ENCODE measurements around the gene OR8G5. TPM values are rescaled to one million over a fixed set of nuclear protein-coding genes. Genes with fewer than 3 reads are reported as not detected.

OR8G5 gene
- total RNA-seq, 2 experiments from 2014 or later, result not detected

DNA sequence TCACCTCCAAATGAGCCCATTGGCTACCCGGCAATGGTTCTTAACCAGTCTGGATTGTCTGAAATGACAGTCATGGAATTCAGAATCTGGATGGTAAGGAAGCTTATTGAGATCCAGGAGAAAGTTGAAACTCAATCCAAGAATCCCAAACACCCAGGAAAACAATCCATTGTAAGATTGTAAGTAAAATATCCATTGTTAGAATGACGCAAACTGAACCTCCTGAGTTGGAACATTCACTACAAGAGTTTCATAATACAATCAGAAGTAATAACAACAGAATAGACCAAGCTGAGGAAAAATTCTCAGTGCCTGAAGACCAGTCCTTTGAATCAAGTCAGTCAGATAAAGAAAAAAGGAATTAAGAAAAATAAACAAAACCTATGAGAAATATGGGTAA lies 22.1 kb downstream of the OR8G5 start:
- POLR2A ChIA-PET, result no interaction called here
- CTCF ChIA-PET, result no interaction called here

DNA sequence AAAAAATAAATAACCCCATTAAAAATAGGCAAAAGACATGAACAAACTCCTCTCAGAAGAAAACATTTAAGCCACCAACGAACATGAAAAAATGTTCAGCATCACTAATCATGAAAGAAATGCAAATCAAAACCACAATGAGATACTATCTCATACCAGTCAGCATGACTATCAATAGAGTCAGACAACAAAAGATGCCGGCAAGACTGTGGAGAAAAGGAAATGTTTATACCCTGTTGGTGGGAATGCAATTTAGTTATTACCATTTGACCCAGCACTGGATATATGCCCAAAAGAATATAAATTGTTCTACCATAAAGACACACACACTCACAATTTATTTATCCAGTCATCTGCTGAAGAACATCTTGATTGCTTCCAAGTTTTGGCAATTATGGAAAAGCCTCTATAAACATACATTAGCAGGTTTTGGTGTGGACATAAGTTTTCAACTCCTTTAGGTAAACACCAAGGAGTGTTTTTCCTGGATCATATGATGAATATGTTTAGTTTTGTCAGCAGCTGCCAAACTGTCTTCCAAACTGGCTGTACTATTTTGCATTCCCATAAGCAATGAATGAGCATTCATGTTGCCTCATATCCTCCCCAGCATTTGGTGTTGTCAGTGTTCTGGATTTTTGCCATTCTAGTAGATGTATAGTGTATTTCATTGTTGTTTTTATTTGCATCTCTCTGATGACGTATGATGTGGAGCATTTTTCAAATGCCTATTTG lies 29.6 kb downstream of the OR8G5 start:
- POLR2A ChIA-PET, result no interaction called here
- CTCF ChIA-PET, result no interaction called here

DNA sequence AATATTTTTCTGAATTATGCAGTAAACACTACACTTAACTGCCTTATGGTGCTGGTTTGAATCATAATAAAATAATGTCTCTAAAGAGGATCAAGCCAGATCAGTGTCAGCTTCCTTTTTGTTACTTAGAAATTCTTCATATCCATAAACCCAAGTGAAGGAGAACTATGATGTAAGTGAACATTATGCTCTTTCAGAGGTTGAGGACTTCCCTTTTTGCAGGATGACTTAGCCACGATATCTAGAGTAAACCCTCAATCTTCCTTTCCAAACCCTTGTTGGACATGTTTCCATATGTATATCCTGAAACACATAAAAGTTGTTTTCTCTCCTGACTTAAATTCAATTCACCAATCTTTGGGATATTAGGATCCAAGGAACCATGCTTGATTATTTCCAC lies 38.5 kb downstream of the OR8G5 start:
- POLR2A ChIA-PET, result no interaction called here
- CTCF ChIA-PET, result no interaction called here

DNA sequence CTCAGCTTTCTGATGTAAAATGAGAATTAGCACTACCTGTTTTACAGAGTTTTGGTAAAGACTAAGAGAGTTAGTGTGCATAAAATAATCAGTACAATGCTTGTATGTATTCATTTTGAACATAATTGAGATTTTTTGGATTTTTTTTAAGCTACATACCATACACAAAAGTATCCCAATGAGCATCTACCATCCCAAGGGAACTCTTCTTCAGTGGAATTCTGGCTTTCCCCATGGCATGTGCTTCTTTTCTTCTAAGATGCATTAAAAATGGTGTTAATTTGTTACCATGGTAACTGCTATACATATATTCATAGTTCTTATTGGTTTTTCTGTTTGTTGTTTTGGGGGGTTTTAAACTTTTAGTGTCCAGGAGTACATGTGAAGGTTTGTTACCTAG lies 39.8 kb downstream of the OR8G5 start:
- ChIA-PET CTCF (no interaction called here), POLR2A (no interaction called here)

DNA sequence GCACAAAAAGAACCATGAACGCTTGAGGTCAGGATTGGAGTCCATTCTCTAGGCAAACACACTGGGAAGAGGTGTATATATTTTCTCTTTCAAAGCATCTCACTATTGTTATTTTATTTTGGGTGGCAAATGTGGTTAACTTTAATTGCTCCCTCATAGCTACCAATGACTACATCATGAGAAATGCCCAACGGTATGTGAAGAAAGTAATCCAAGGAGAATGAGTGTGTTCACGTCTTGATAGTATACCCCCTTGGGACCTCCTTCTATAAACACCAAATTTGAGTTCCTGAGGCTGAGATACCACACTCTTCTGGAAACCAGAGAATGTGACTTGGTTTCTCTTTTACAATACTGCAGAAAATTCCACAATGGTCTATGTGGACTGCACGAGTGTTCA lies 41.7 kb downstream of the OR8G5 start:
- POLR2A ChIA-PET, result no interaction called here

DNA sequence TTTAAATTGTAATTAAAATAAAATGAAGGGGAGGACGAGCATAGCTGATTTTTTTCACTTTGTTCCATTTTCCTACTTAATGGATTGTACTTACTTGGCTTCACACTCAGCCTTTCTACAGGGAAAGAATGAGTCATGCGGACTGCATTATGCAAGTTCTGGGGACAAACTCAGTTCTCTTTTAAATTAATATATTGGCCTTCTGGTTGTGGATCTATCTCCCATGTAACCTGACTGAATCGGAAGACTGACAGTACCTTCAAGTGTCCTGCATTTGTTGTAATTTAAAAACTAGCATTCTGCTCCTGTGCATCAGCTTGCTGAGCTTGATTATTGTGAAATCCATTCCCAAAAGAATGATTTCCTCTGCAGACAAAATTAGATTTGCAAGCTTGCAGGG lies 45.4 kb downstream of the OR8G5 start:
- POLR2A ChIA-PET, result interaction anchor here (0.6 kb wide), 1 partner anchor 26 kb away, joined by 3 read pairs; no protein-coding TSS in a partner anchor
- CTCF ChIA-PET, result no interaction called here

More for the DNA sequence above, 41.7 kb downstream of the OR8G5 start:
- CTCF ChIA-PET, result no interaction called here

DNA sequence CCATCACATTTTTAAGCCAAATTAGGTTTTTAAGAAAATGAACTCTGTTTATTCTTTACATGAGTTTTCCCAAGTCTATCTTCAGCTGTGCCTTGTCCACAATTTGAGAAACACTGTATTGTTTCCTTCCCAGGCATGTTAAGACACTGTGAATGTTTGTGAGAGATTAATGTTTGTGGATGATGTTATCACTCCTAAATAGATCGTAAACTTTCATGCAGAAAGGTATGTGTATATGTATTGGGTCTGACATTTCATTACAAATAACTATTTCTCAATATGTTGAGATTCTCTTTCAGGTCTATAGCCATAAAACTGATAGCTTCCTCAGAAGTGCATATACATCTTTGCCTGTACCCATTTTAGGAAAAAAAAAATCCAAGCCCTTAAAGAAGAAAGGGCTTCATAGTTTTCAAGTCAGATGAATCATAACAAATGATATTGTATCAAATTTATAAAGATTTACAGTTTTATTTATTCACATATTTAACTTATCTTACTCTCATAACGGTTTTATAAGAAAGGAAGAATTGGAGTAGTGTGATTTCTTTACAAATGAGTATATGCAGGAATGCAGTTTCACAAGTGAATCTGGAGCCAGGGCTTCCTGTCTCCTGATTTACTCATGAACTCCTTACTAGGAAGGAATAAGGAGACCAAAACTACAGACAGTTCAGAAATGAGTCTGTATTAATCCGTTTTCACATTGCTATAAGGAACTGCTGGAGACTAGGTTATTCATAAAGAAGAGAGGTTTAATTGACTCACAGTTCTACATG lies 46.4 kb downstream of the OR8G5 start:
- POLR2A ChIA-PET, result no interaction called here

DNA sequence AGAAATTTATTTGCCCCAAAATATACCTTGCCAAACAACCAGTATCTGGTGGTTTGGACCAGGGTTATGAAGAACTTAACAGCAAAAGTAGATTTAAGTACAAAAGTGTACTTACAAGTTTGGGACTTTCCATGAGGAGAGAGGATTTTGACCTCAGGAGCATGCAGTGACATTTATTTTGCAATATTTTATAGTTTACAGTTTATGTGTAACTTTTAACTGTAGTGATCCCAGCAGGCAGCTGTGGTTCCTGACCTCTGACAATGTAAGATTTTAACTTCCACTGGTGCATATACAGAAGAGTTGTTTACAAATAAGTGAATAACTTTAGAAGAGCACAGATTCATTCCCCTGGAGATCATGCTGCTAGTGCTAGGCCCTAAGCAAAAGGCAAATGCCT lies 50.9 kb downstream of the OR8G5 start:
- ChIA-PET CTCF (no interaction called here), POLR2A (no interaction called here)

More for the DNA sequence above, 46.4 kb downstream of the OR8G5 start:
- CTCF ChIA-PET, result no interaction called here

DNA sequence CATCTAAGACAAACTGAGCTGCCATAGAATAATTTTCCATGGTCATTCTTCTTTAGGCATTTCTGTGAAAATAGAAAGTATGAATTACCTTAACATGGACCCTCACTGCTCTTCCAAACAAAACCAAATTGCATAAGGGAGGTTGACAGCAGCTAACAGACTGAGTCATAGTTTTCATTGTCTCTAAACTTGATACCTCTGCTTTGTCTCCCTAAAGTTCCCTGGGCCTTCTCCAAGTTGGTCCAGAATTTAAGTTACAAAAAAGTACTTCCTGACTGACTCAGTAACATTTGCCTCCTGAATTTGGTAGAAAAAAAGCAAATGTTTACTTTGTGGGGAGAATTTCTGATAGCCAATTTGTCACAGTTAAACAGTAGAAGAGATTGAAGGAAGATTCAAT lies 54.5 kb downstream of the OR8G5 start:
- CTCF ChIA-PET, result no interaction called here
- POLR2A ChIA-PET, result no interaction called here

DNA sequence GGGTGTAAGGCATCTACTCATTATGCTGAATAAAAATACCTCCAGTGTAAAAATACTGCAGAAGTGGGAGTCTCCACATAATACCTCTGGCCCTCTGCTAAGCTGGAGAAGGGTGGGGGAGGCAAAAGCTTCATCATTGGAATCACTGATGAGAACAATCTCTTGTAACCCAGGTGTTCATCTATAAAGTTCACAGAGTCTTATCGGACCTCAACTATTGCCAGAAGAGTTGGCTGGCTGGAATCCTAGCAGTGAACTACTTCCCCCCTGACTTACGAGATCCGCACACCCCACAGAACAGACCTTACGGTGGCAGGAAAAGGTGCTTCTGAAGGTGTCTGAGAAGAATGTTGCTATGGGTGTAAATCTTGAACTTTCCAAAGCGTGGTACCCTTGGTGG lies 55.1 kb downstream of the OR8G5 start:
- ChIA-PET POLR2A (no interaction called here), CTCF (no interaction called here)

DNA sequence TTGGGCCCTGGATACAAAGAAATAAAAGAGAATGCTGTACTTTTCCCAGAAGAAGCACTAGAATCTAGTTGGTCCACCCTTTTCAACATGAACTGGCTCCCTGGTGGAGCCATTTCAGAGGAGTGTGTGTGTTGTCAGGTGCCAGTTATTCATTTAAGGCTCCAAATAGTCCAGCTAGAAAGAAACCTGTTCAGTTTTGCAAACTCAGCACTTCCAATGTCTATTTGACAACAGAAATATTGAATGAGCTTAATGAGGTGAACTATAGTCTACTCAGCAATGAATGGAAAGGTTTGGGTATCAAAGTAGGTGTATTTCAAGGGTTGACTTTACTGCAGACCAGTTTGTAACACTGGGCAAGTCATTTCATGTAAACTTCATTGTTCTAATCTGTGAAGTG lies 55.5 kb downstream of the OR8G5 start:
- POLR2A ChIA-PET, result no interaction called here

DNA sequence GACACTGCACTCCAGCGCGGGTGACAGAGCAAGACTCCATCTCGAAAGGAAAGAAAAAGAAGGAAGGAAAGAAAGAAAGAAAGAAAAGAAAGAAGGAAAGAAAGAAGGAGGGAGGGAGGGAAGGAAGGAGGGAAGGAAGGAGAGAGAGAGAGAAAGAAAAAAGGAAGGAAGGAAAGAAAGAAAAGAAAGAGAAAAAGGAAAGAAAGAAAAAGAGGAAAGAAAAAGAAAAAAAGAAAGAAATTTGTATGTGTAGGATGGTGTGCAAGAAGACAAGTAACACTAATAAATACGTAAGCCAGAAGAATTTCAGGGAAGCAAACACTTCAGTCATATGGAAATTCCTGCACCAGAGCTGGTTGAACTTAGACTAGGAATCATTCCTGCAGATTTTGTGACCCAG lies 57.0 kb downstream of the OR8G5 start:
- ChIA-PET CTCF (no interaction called here), POLR2A (no interaction called here)

More for the DNA sequence above, 55.5 kb downstream of the OR8G5 start:
- CTCF ChIA-PET, result no interaction called here

DNA sequence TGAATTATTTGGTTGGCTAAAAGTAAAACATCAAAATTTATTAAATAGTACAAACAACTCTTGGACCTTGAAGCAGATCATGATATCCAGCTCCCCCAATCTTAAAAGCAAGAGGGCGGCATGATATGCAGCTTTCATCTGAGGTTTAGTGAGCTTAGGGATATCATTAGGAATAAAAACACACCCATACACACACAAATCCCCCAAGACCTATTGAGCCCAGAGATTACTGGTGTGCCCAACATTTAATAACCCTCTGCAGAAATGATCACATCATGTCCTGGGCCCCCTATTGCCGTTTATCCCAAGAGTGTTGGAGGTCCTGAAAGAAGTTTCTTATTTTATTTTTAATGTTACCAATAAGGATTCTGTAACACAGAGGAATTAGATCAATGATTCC lies 57.7 kb downstream of the OR8G5 start, which contains the start of gene OR8D1:
TSS of gene OR8D1 (minus strand) at position 101 of the 400 bp plus-strand sequence. CDS start 3,183 bp downstream, outside the sequence.
- CTCF ChIA-PET, result no interaction called here
- POLR2A ChIA-PET, result no interaction called here

DNA sequence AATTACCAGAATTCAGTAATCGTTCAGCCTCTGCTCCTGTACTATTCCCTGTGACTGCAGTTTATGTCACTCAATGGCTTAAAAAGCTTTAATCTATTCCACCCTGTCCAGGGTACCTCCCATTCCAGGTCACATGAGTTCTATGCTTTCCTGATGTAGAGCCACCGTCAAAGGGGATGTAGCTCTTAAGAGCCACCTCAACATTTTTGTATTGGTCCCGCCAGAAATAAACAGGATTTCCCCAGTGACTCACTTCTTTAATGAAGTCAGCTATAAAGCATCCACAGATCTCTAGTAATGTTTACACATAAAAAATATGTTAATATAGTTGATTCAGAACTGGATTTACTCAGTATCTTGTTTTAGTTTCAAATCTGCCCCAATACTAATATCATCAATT lies 58.9 kb downstream of the OR8G5 start:
- POLR2A ChIA-PET, result no interaction called here

More for the DNA sequence above, 58.9 kb downstream of the OR8G5 start:
- CTCF ChIA-PET, result no interaction called here

Other genes starting within 250 kb of the OR8G5 start
- gene OR10G4, start 243.4 kb upstream of the OR8G5 start, total RNA-seq, result not detected
- gene OR10G9, start 233.4 kb upstream of the OR8G5 start, total RNA-seq, result not detected
- gene OR10G8, start 229.6 kb upstream of the OR8G5 start, total RNA-seq, result not detected
- gene OR10G7, start 215.1 kb upstream of the OR8G5 start, total RNA-seq, result not detected
- gene VWA5A, start 140.9 kb upstream of the OR8G5 start, total RNA-seq, result 1 to 10 TPM; 2.3 to 3.0 TPM
- not detected for gene OR10D3, start 73.0 kb upstream of the OR8G5 start, total RNA-seq
- not detected for gene OR8G1, start 15.3 kb upstream of the OR8G5 start, total RNA-seq
- gene OR8D1, start 57.6 kb downstream of the OR8G5 start, total RNA-seq, result not detected
- gene OR8D2, start 63.8 kb downstream of the OR8G5 start, total RNA-seq, result not detected
- not detected for gene OR8B2, start 128.1 kb downstream of the OR8G5 start, total RNA-seq
- gene OR8B3, start 142.6 kb downstream of the OR8G5 start, total RNA-seq, result not detected
- not detected for gene OR8B4, start 168.5 kb downstream of the OR8G5 start, total RNA-seq
- gene OR8B8, start 189.3 kb downstream of the OR8G5 start, total RNA-seq, result not detected